DMS 273 treated with DMSO at 0.1 percent for 48 hours (cell line): ENCODE results near the gene GMFB.

Source experiments
- DNase-seq: peaks from one replicate; lab custom pipeline; 2025; lab: John Stamatoyannopoulos, UW

GMFB gene

DNA sequence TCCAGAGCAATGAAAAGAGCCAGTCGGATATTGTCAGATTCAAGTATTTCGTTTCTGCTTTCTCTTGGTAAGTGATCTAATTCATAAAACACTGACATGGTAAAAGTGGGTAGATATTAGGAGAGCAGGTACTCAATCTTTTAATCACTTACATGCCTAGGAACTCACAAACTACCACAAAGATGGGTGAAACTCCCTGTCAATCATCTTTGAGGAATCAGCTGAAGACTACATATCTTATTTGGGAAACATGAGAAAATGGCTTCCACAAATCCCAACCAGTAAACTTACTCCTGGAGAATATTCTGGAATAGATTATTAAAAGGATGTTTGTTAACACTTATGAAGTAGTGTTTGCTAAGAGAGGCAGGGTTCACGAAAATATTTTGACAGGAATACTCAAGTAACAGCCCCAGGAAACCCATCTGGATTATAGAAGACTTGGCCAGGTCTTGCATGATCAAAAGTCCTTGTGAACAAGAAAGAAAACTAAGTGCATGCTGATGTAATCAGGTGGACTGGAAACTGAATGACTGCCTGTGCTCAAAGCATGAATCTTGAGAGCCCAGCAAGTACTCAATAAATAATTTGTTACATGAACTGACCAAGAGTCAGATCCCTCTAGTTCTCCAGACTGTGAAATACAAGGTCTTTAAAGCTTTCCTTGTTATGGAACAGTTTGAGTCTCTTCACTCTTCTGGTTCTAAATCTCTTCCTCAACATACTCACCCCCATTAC, 63.1 kb downstream of the GMFB start:
- no peak for DNase-seq

DNA sequence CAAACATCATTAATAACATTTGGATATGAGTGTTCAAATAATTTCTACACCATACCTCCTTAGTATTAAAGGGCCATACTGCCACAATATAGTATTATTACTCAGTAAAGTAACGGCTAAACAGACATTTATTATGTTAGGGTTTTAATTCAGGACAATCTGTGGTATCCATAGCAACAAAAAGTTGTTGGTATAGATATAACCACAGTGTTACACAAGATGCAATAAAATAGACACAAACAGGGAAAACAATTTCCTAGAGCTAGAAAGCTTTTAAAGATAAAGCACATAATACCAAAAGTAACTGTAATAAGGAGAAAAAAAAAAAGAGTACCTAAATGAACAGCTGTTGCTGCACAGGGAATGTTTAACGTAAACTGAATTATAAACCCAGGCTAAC, 63.7 kb downstream of the GMFB start:
- no peak for DNase-seq
